Gastrocnemius medialis (tissue), 4 donors: ENCODE results near the gene MEIS1. TPM values are rescaled to one million over a fixed set of nuclear protein-coding genes. Genes with fewer than 3 reads are reported as not detected.

Experiments
- ATAC-seq, 2 donors: fragments of 150-250 bp; one replicate each; pipeline ENCODE4 v1.9.1; 2016
- DNase-seq, 2 donors: peaks; one replicate each; pipeline ENCODE4 v3.0.0-alpha.2; 2019
- H3K27ac ChIP-seq, 4 donors: fragments of 200-600 bp; sonication (generic); 1 replicate in 1 of 4; 2 replicates in 3 of 4; pipeline ENCODE4 v1.5.1; 2016 to 2018; ENCODE audit warnings: mild to moderate bottlenecking in 2 of 4, moderate library complexity in 1 of 4
- H3K27me3 ChIP-seq, 3 donors: fragments of 200-600 bp; sonication (generic) in 2 of 3; 1 replicate in 1 of 3; 2 replicates in 2 of 3; pipeline versions ENCODE4 v1.5.1 to v1.6.0; 2016 to 2019; ENCODE audit warnings: mild to moderate bottlenecking in 1 of 3, moderate library complexity in 1 of 3
- H3K36me3 ChIP-seq, 2 donors: fragments of 200-600 bp; sonication (generic) in 1 of 2; one replicate each; pipeline ENCODE4 v1.5.1; 2017 to 2018
- H3K4me1 ChIP-seq, 2 donors: fragments of 200-600 bp; sonication (generic) in 1 of 2; one replicate each; pipeline ENCODE4 v1.5.1; 2016 to 2017; ENCODE audit warnings: mild to moderate bottlenecking in 2 of 2
- H3K4me3 ChIP-seq, 4 donors: fragments of 200-600 bp; sonication (generic) in 3 of 4; 1 replicate in 1 of 4; 2 replicates in 3 of 4; pipeline ENCODE4 v1.5.1; 2016 to 2019; ENCODE audit warnings: mild to moderate bottlenecking in 2 of 4
- H3K9me3 ChIP-seq, 3 donors: fragments of 200-600 bp; sonication (generic) in 2 of 3; 1 replicate in 1 of 3; 2 replicates in 2 of 3; pipeline ENCODE4 v1.5.1; 2016 to 2019
- CTCF ChIP-seq, 5 experiments: fragments of 450-650 bp in 3 of 5; fragments of 200-600 bp in 2 of 5; sonication (generic) in 2 of 5; IDR thresholded peaks in 4 of 5; conservative IDR thresholded peaks in 1 of 5; 1 replicate in 4 of 5; 2 replicates in 1 of 5; pipeline ENCODE4 v1.5.1; 2016 to 2019; ENCODE audit warnings: antibody characterized with exemption in 5 of 5, mild to moderate bottlenecking in 3 of 5, moderate library complexity in 3 of 5
- POLR2A ChIP-seq, 2 donors: fragments of 450-650 bp; IDR thresholded peaks; one replicate each; pipeline ENCODE4 v1.6.1; 2017; ENCODE audit warnings: antibody characterized with exemption in 2 of 2, mild to moderate bottlenecking in 2 of 2, moderate library complexity in 2 of 2
- in situ Hi-C, 4 donors: fragments of 200-750 bp; cut with MboI; loops; one replicate each; pipeline versions ENCODE4 v1.15.0 to v1.8.0; 2017; ENCODE audit warnings: low sequenced_read_pairs in 4 of 4
- intact Hi-C: fragments of 100-400 bp; cut with DNase I; formaldehyde crosslinking; loops from one replicate; pipeline ENCODE4 v1.15.1; 2023; ENCODE audit warnings: low total_unique reads
- total RNA-seq, 4 donors: library from RNA; depleted of rRNA; stranded (reverse); fragments of >200 nt; gene quantifications; one replicate each; pipeline versions ENCODE4 v1.1.0 to v1.2.3, GENCODE V29; 2016

The MEIS1 gene
- total RNA-seq, 4 donors from 2014 or later = 1.3 to 8.2 (median 2.0) TPM

- intact Hi-C loops = loop anchor here (10.0 kb wide), 4 partner anchors 1004 to 1794 kb away; partner anchors contain the start of genes C1D and SPRED2
- Histone ChIP-seq H3K36me3 (peaks cover 0 to 7% of the 10 kb centered on the region in 2 donors), H3K4me1 (peaks cover 0 to 18% of the 10 kb centered on the region in 2 donors), H3K9me3 (no peaks in the 10 kb centered on the region), H3K4me3 (peak overlapping the region; percentile 44 to 96 (median 74)), H3K27ac (peak overlapping the region; percentile 20 to 83 (median 54)), H3K27me3 (no peaks in the 10 kb centered on the region)
- in situ Hi-C loops = loop anchor here (10.0 to 25.0 kb wide), 4 partner anchors 1198 to 1598 kb away; no protein-coding TSS in a partner anchor
- TF ChIP-seq CTCF (IDR thresholded peaks at IDR 0.05 in 4 of 5, conservative IDR thresholded peaks at IDR 0.05 in 1 of 5) (no peak), POLR2A (IDR thresholded peaks at IDR 0.05) (no peak)
- DNase-seq = no peak
- no peak for ATAC-seq
These were observed 4.2 kb downstream of the MEIS1 start for GRCh38 chr2:66438891-66439811.

- Histone ChIP-seq H3K4me1 (peaks cover 0 to 18% of the 10 kb centered on the region in 2 donors), H3K27me3 (no peaks in the 10 kb centered on the region), H3K36me3 (peaks cover 0 to 8% of the 10 kb centered on the region in 2 donors), H3K9me3 (no peaks in the 10 kb centered on the region), H3K27ac (peak overlapping the region; percentile 20 to 83 (median 54)), H3K4me3 (peak overlapping the region; percentile 44 to 96 (median 74))
- DNase-seq (no peak), ATAC-seq (no peak)
- TF ChIP-seq CTCF (IDR thresholded peaks at IDR 0.05 in 4 of 5, conservative IDR thresholded peaks at IDR 0.05 in 1 of 5) = no peak
- TF ChIP-seq POLR2A (IDR thresholded peaks at IDR 0.05) = no peak
- intact Hi-C loops = loop anchor here (10.0 kb wide), 4 partner anchors 1005 to 1795 kb away; partner anchors contain the start of genes C1D and SPRED2
- in situ Hi-C loops = loop anchor here (10.0 to 25.0 kb wide), 4 partner anchors 1197 to 1597 kb away; no protein-coding TSS in a partner anchor
These were observed 5.1 kb downstream of the MEIS1 start for GRCh38 chr2:66439812-66440542.

DNA sequence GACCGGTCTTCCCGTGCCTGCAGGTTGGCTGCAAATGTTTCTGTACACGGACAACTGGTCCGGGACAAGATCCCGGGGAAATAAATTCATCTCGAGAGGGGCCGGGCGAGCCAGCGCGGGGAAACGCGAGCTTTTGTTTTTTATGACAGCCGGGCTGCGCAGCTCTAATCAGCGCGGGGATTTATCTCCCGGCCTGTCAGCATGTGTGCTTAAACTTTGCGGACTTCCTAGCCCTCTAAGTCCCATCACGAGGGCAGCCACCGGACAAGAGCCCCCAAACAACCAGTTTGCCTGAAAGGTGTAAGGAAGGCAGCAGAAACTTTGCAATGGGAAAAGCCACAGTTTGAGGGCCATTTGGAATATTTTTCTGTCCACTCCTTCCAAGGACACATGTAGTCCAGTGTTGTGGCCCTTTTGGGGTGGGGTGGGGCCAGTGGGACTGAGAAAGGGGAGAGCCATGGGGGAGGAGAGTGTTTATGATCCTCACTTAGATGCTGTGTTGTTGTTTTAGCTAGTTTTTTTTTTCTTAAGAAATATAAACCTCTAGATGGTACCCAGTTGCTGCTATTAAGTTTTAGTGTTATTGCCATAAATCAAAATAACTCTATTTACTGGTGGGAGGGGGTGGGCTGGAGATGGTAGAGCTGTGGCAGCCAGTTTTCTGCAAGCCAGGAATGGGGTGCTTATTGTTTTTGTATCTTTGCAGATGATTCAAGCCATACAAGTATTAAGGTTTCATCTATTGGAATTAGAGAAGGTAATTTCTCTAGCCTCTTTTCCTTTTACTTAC, 6.0 kb downstream of the MEIS1 start:
- H3K4me1 ChIP-seq = peaks cover 0 to 14% of the 10 kb centered on the region in 2 donors
- H3K27me3 ChIP-seq = no peaks in the 10 kb centered on the region
- no peak for DNase-seq
- peak overlapping the region; percentile 44 to 96 (median 74) for H3K4me3 ChIP-seq
- in situ Hi-C loops (loop anchor here in 2 of 4 donors (25.0 kb wide), 2 partner anchors 1196 to 1596 kb away; no protein-coding TSS in a partner anchor), intact Hi-C loops (no loop called here)
- no peak for ATAC-seq
- no peaks in the 10 kb centered on the region for H3K9me3 ChIP-seq
- TF ChIP-seq CTCF (IDR thresholded peaks at IDR 0.05 in 4 of 5, conservative IDR thresholded peaks at IDR 0.05 in 1 of 5) = no peak
- TF ChIP-seq POLR2A (IDR thresholded peaks at IDR 0.05) = no peak
- peak overlapping the region in 3 of 4 donors; percentile 43 to 65 (median 52) for H3K27ac ChIP-seq
- peaks cover 0 to 8% of the 10 kb centered on the region in 2 donors for H3K36me3 ChIP-seq
